Endothelial cell (in vitro differentiated cells): ENCODE results near the gene ADGB. TPM values are rescaled to one million over a fixed set of nuclear protein-coding genes. Genes with fewer than 3 reads are reported as not detected.

Source experiments
- DNase-seq: peaks from one replicate; pipeline ENCODE4 v3.0.0; 2021; ENCODE audit warnings: low spot score
- H3K27ac Mint-ChIP-seq: one replicate; pipeline ENCODE4 v1.8.0; 2021; ENCODE audit warnings: mixed read lengths, inconsistent platforms; ENCODE audit not compliant: unreplicated experiment
- H3K27me3 Mint-ChIP-seq: one replicate; pipeline ENCODE4 v1.8.0; 2021; ENCODE audit warnings: mild to moderate bottlenecking, moderate library complexity, mixed read lengths, inconsistent platforms; ENCODE audit not compliant: unreplicated experiment
- H3K36me3 Mint-ChIP-seq: one replicate; pipeline ENCODE4 v1.8.0; 2021; ENCODE audit warnings: mild to moderate bottlenecking, low read depth, mixed read lengths, inconsistent platforms; ENCODE audit not compliant: unreplicated experiment
- H3K4me1 Mint-ChIP-seq: one replicate; pipeline ENCODE4 v1.8.0; 2021; ENCODE audit warnings: mild to moderate bottlenecking, mixed read lengths, inconsistent platforms; ENCODE audit not compliant: unreplicated experiment
- H3K4me3 Mint-ChIP-seq: one replicate; pipeline ENCODE4 v1.8.0; 2021; ENCODE audit warnings: mild to moderate bottlenecking, mixed read lengths, inconsistent platforms; ENCODE audit not compliant: unreplicated experiment
- H3K9me3 Mint-ChIP-seq: one replicate; pipeline ENCODE4 v1.8.0; 2021; ENCODE audit warnings: mixed read lengths, inconsistent platforms; ENCODE audit not compliant: unreplicated experiment
- total RNA-seq: library from RNA; stranded (reverse); fragmentation: NEBNext Ultra II Directional; extraction: Animal tissue kit (Norgen Biotek cat#: 25700); gene quantifications from one replicate; pipeline ENCODE4 v1.2.1, GENCODE V29; 2021; ENCODE audit not compliant: unreplicated experiment
- TF ChIP-seq, protein P1 (sequence below): fragments of 200-600 bp; sonication (generic); IDR thresholded peaks from one replicate; pipeline ENCODE4 v1.5.0; 2021; ENCODE audit warnings: antibody characterized with exemption; ENCODE audit not compliant: unreplicated experiment

ADGB gene
- total RNA-seq, 1 donor from 2014 or later, result not detected

DNA sequence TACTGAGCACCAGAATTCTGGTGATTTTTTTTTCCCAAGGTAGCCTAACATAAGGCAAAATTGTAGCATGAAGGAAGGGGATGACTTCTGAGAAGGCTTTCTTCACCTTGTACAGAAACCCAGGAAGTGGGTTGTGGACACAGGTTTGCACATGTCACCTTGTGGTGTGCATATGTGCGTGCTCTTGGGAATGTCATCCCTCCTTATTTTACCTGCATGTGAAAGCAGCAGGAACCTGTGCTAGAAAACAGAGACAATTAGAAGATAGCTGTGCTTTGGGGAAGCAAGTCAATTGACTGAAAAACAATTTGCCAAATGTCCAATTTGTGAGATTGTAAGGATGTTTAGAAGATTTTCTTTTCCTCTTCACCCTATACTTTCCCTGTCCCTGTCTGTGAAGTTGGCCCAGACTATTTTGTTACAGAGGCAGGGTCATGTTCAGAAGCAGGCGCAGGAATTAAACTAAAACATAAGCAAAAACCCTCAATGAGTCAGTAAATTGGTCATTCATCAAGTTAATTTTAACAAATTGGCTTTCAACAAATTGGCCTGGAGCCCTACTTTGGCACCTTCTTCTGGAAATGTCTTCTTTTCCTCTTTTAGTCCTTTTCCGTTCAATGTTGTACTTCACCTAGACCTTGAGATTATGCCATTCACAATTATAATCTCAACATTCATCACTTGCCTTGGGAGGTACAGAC, 261.2 kb downstream of the ADGB start:
- Mint-ChIP-seq H3K4me1 (peaks cover 4% of the 10 kb centered on the region), H3K36me3 (no peaks in the 10 kb centered on the region), H3K9me3 (no peaks in the 10 kb centered on the region), H3K27me3 (peaks cover 4% of the 10 kb centered on the region), H3K27ac (no peak overlapping the region), H3K4me3 (no peak overlapping the region)
- no peak for DNase-seq
- TF ChIP-seq, protein P1, sequence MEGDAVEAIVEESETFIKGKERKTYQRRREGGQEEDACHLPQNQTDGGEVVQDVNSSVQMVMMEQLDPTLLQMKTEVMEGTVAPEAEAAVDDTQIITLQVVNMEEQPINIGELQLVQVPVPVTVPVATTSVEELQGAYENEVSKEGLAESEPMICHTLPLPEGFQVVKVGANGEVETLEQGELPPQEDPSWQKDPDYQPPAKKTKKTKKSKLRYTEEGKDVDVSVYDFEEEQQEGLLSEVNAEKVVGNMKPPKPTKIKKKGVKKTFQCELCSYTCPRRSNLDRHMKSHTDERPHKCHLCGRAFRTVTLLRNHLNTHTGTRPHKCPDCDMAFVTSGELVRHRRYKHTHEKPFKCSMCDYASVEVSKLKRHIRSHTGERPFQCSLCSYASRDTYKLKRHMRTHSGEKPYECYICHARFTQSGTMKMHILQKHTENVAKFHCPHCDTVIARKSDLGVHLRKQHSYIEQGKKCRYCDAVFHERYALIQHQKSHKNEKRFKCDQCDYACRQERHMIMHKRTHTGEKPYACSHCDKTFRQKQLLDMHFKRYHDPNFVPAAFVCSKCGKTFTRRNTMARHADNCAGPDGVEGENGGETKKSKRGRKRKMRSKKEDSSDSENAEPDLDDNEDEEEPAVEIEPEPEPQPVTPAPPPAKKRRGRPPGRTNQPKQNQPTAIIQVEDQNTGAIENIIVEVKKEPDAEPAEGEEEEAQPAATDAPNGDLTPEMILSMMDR, result no peak

DNA sequence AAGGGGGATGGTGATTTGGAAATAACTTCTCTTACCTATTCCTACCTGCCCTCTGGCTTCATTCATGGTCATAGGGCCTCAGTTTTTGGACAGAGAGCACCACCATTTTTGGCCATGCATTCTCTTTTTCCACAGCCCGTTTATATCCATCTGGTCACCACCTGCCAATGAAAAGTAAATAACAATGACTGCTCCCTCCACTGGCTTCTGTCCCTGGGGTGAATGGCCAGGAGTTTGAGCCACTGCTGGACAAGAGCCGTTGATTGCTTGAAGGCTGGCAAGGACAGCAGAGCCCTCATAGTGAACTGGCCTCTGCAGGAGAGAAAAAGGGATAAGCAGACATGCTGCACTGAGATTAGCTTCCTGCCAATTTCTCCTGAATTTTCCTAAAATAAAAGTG, 261.8 kb downstream of the ADGB start:
- Mint-ChIP-seq H3K36me3 (no peaks in the 10 kb centered on the region), H3K4me3 (no peak overlapping the region), H3K9me3 (no peaks in the 10 kb centered on the region), H3K4me1 (peaks cover 4% of the 10 kb centered on the region), H3K27ac (no peak overlapping the region), H3K27me3 (peaks cover 4% of the 10 kb centered on the region)
- DNase-seq, result no peak
- TF ChIP-seq, protein P1, result no peak

DNA sequence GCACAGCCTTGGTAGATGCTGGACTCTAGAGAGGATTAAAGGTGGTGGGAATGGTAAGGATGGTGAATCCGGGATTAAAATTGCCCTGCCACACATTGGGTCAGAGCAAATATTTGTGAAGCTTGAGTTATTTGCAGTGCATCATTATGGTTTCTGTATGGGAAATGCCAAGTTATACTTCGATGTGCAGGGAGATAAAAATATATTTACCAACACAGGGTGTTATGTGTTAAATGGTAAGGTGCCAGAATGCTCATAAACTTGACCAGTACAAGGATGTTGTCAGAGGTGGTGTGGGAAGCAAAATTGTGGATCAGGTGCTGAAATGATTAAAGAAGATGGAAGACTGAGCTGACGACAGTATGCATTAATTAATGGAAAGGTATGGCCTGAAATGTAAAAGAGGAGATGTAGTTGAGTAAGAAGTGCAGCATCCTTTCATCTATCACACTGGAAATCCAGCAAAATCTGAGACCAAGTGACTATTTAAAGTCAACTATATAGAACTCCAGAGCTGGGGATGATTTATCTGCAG, 262.3 kb downstream of the ADGB start:
- H3K9me3 Mint-ChIP-seq, result no peaks in the 10 kb centered on the region
- no peak overlapping the region for H3K4me3 Mint-ChIP-seq
- no peak for DNase-seq

DNA sequence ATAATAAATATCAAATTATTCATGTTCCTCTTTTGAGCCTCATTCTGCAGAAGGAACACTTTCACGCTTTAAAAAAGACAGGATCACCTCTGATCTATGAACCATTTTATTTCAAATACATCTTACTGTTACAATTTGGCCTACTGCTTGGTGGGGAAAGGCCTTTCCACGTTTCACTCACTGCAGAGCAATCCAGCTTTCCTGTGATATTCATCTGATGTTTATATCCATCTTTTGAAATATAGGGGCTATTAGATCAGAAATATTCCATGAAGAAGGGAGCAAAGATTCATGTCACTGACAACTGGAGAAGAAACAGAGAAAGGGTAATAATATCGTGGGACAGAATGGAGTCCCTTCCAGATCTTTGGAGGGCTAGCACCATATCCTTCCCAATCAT, 262.9 kb downstream of the ADGB start:
- DNase-seq, result no peak
- Mint-ChIP-seq H3K27me3 (peaks cover under 1% of the 10 kb centered on the region), H3K9me3 (no peaks in the 10 kb centered on the region), H3K4me1 (peaks cover 4% of the 10 kb centered on the region), H3K27ac (no peak overlapping the region), H3K36me3 (no peaks in the 10 kb centered on the region), H3K4me3 (no peak overlapping the region)
- TF ChIP-seq, protein P1, result no peak

More for the DNA sequence above, 262.3 kb downstream of the ADGB start:
- Mint-ChIP-seq H3K36me3 (no peaks in the 10 kb centered on the region), H3K27me3 (peaks cover 3% of the 10 kb centered on the region), H3K27ac (no peak overlapping the region), H3K4me1 (peaks cover 4% of the 10 kb centered on the region)
- TF ChIP-seq, protein P1, result no peak

DNA sequence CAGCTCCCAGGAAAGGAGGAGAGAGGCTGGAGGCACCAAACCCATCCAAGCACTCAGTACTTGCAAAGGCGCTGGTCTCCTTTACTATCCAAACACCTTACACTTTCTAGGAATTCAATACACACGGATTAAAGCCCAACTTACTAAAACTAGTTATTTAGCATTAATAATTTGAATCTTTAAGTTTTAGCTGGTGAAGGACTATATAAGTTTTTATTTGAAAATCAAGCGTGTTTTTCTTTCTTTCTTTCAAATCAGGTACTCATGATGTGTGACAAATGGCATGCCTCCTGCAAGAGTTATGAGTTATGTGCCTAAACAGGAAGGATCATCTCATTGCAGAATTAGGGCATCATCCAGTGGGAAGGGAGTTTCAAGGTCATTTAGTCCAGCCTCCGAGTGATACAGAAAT, 263.7 kb downstream of the ADGB start:
- TF ChIP-seq, protein P1, result no peak
- Mint-ChIP-seq H3K4me1 (peaks cover 4% of the 10 kb centered on the region), H3K27ac (no peak overlapping the region), H3K4me3 (no peak overlapping the region), H3K27me3 (no peaks in the 10 kb centered on the region), H3K9me3 (no peaks in the 10 kb centered on the region), H3K36me3 (no peaks in the 10 kb centered on the region)
- DNase-seq, result no peak
